HepG2 (cell line): ENCODE measurements around the gene CAPS. TPM values are rescaled to one million over a fixed set of nuclear protein-coding genes. Genes with fewer than 3 reads are reported as not detected.

Experiments used
- ARHGAP35 ChIP-seq: sonication (generic); formaldehyde crosslinking; IDR thresholded peaks from 2 replicates; pipeline ENCODE4 v1.9.0; 2022; ENCODE audit warnings: mild to moderate bottlenecking, inconsistent platforms, moderate library complexity, missing genetic modification reagents, borderline replicate concordance
- BHLHE40 ChIP-seq: IDR thresholded peaks from 2 replicates; pipeline ENCODE4 v1.6.1; 2011; ENCODE audit warnings: low read length, improper control_type of control experiment
- EP300 ChIP-seq, 3 experiments: sonication (generic) in 1 of 3; formaldehyde crosslinking in 1 of 3; IDR thresholded peaks; 2 replicates each; pipeline versions ENCODE4 v1.5.1 to v1.6.1; 2011 to 2020; ENCODE audit warnings: low read depth in 2 of 3, low read length in 2 of 3, borderline replicate concordance in 1 of 3, improper control_type of control experiment in 1 of 3, mild to moderate bottlenecking in 1 of 3, missing genetic modification reagents in 1 of 3, moderate library complexity in 1 of 3
- FUBP1 ChIP-seq: sonication (generic); formaldehyde crosslinking; IDR thresholded peaks from 2 replicates; pipeline ENCODE4 v1.5.1; 2020; ENCODE audit warnings: missing genetic modification reagents, mild to moderate bottlenecking, borderline replicate concordance
- HDAC2 ChIP-seq: sonication (generic); formaldehyde crosslinking; IDR thresholded peaks from 2 replicates; pipeline ENCODE4 v1.4.0; 2020; ENCODE audit warnings: missing genetic modification reagents
- HOXA5 ChIP-seq: sonication (generic); formaldehyde crosslinking; IDR thresholded peaks from 2 replicates; pipeline ENCODE4 v1.4.0; 2020; ENCODE audit warnings: missing genetic modification reagents
- KAT8 ChIP-seq: IDR thresholded peaks from 2 replicates; pipeline ENCODE4 v1.6.1; 2016; ENCODE audit warnings: missing genetic modification reagents, missing compliant biosample characterization
- NAIF1 ChIP-seq: sonication (generic); formaldehyde crosslinking; IDR thresholded peaks from 2 replicates; pipeline ENCODE4 v1.5.0; 2020; ENCODE audit warnings: mild to moderate bottlenecking, missing genetic modification reagents, borderline replicate concordance
- NFYB ChIP-seq: sonication (generic); formaldehyde crosslinking; IDR thresholded peaks from 2 replicates; pipeline ENCODE4 v1.4.0; 2020; ENCODE audit warnings: missing genetic modification reagents
- NFYC ChIP-seq: IDR thresholded peaks from 2 replicates; pipeline ENCODE4 v1.6.1; 2016; ENCODE audit warnings: missing genetic modification reagents, missing compliant biosample characterization
- RAD21 ChIP-seq: fragments of 450-650 bp; formaldehyde crosslinking; IDR thresholded peaks from 2 replicates; pipeline ENCODE4 v1.5.0; 2020; ENCODE audit warnings: mild to moderate bottlenecking
- RFXAP ChIP-seq: sonication (generic); formaldehyde crosslinking; IDR thresholded peaks from 2 replicates; pipeline ENCODE4 v1.4.0; 2020; ENCODE audit warnings: missing genetic modification reagents, borderline replicate concordance
- ZBED4 ChIP-seq: sonication (generic); formaldehyde crosslinking; IDR thresholded peaks from 2 replicates; pipeline ENCODE4 v1.4.0; 2020; ENCODE audit warnings: missing genetic modification reagents, borderline replicate concordance
- ZC3H13 ChIP-seq: sonication (generic); formaldehyde crosslinking; IDR thresholded peaks from 2 replicates; pipeline ENCODE4 v1.8.1; 2023; ENCODE audit warnings: mild to moderate bottlenecking, missing genetic modification reagents, moderate library complexity
- ZNF160 ChIP-seq: sonication (generic); formaldehyde crosslinking; IDR thresholded peaks from 2 replicates; pipeline ENCODE4 v1.8.0; 2022; ENCODE audit warnings: mild to moderate bottlenecking, inconsistent platforms, missing genetic modification reagents
- ZNF20 ChIP-seq: sonication (generic); formaldehyde crosslinking; IDR thresholded peaks from 2 replicates; pipeline ENCODE4 v1.4.0; 2020; ENCODE audit warnings: mild to moderate bottlenecking, moderate library complexity, missing genetic modification reagents
- ZNF256 ChIP-seq: sonication (generic); formaldehyde crosslinking; conservative IDR thresholded peaks from 2 replicates; pipeline ENCODE4 v1.4.0; 2020; ENCODE audit warnings: missing genetic modification reagents
- ZNF33A ChIP-seq: sonication (generic); formaldehyde crosslinking; IDR thresholded peaks from 2 replicates; pipeline ENCODE4 v1.5.1; 2020; ENCODE audit warnings: missing genetic modification reagents, mild to moderate bottlenecking, moderate library complexity, borderline replicate concordance
- ZNF572 ChIP-seq: sonication (generic); formaldehyde crosslinking; IDR thresholded peaks from 2 replicates; pipeline ENCODE4 v1.5.1; 2020; ENCODE audit warnings: mild to moderate bottlenecking, missing genetic modification reagents
- ZNF672 ChIP-seq: sonication (generic); formaldehyde crosslinking; IDR thresholded peaks from 2 replicates; pipeline ENCODE4 v1.8.1; 2022; ENCODE audit warnings: missing genetic modification reagents
- ZNF784 ChIP-seq: sonication (generic); formaldehyde crosslinking; IDR thresholded peaks from 2 replicates; pipeline ENCODE4 v1.5.1; 2020; ENCODE audit warnings: missing genetic modification reagents, mild to moderate bottlenecking, borderline replicate concordance
- ZSCAN31 ChIP-seq: sonication (generic); formaldehyde crosslinking; IDR thresholded peaks from 2 replicates; pipeline ENCODE4 v1.5.0; 2020; ENCODE audit warnings: low read depth, mild to moderate bottlenecking, missing genetic modification reagents
- polyA plus RNA-seq, 8 experiments: library from polyadenylated mRNA; depleted of rRNA in 3 of 8; stranded (reverse) in 7 of 8; unstranded in 1 of 8; fragments of >200 nt; fragmentation: Illumina TruSeq in 4 of 8; extraction: Trizol in 4 of 8; gene quantifications; 2 replicates each; pipeline versions ENCODE4 v1.2.1 to v1.2.3, GENCODE V29; 2011 to 2016; ENCODE audit warnings: low read depth in 4 of 8, missing spikeins in 1 of 8, mixed read lengths in 1 of 8; ENCODE audit not compliant: insufficient read depth in 1 of 8
- total RNA-seq, 5 experiments: library from RNA; depleted of rRNA; stranded (reverse); fragments of >200 nt; fragmentation: Illumina TruSeq; extraction: Trizol; gene quantifications; 2 replicates each; pipeline ENCODE4 v1.2.3, GENCODE V29; 2016; ENCODE audit warnings: low read depth in 1 of 5

The CAPS gene
- total and polyA plus RNA-seq, 2 of the 13 experiments (the other 11 are each of a cell fraction or from before 2014, with no cell fraction given): 3.1 TPM

- TF ChIP-seq EP300 (IDR thresholded peaks at IDR 0.05; ENCODE audit: low read depth in 2 of 2, low read length in 2 of 2) (no peak), EP300 (CRISPR knock-in tag; IDR thresholded peaks at IDR 0.05; ENCODE audit: borderline replicate concordance) (no peak), RAD21 (peak; percentile 71), FUBP1 (CRISPR knock-in tag) (no peak), BHLHE40 (no peak), ZNF784 (no peak), ZNF256 (no peak), KAT8 (no peak), ZBED4 (peak; percentile 91), ZNF33A (CRISPR knock-in tag) (no peak), ZNF160 (CRISPR knock-in tag) (0 out of 2 replicates have a peak, but pooled peaks have one; percentile 55), ZNF572 (CRISPR knock-in tag) (no peak), HOXA5 (CRISPR knock-in tag) (0 out of 2 replicates have a peak, but pooled peaks have one; percentile 45), NAIF1 (CRISPR knock-in tag) (no peak), NFYB (CRISPR knock-in tag) (peak; percentile 82), HDAC2 (CRISPR knock-in tag) (no peak), ZC3H13 (CRISPR knock-in tag) (no peak), ZSCAN31 (CRISPR knock-in tag) (peak; percentile 68; the same call in 1 of the 2 replicates), ZNF20 (CRISPR knock-in tag) (no peak), RFXAP (CRISPR knock-in tag) (peak; percentile 67; the same call in 1 of the 2 replicates), ZNF672 (CRISPR knock-in tag) (no peak), NFYC (CRISPR knock-in tag) (peak; percentile 81), ARHGAP35 (CRISPR knock-in tag) (no peak)
These were observed 9.5 kb upstream of the CAPS start, which contains the start of gene VMAC (continued) for GRCh38 chr19:5904352-5905113.
